DMS53 treated with DMSO at 0.1 percent for 48 hours (cell line): Measurements from ENCODE around the gene PLCH1.

Experiments
- DNase-seq: peaks from one replicate; lab custom pipeline; 2025; ENCODE audit not compliant: unreplicated experiment; lab: John Stamatoyannopoulos, UW

Gene PLCH1

DNA sequence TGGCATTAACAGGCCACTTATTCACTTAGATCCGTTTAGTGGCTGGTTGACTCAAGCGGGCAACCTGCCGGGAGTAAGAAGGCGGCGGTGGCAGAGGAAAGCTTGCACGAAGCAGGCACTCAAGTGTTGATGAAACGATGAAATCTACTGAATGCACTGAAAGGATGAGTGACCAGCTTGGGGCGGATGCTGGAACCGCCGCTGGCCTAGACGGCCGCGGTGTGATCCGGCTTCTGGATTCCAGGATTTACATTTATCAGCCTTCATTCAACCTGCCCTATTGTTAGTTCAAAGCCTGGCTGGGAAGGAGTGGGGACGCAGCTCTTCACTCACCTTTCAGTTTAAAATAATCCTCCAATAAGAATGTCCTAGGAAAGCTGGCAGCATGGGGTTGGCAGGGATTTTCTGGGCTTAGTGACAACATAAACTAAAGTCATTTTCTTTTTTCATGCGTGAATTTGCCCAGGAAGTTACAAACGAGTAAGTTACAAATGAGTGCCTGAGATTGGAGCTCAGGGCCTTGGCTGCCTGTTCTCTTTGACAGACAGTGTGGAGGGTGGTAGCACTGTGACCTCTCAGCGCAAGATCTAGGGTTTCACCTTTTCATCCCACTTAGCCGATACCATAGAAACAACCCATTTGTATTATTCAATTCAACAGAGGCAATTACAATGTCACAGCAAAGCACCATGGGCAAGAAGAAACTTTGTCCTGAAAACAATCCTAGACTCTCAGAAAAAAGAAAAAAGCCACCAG, 1.1 kb upstream of the PLCH1 start:
- DNase-seq = peak; percentile 47

DNA sequence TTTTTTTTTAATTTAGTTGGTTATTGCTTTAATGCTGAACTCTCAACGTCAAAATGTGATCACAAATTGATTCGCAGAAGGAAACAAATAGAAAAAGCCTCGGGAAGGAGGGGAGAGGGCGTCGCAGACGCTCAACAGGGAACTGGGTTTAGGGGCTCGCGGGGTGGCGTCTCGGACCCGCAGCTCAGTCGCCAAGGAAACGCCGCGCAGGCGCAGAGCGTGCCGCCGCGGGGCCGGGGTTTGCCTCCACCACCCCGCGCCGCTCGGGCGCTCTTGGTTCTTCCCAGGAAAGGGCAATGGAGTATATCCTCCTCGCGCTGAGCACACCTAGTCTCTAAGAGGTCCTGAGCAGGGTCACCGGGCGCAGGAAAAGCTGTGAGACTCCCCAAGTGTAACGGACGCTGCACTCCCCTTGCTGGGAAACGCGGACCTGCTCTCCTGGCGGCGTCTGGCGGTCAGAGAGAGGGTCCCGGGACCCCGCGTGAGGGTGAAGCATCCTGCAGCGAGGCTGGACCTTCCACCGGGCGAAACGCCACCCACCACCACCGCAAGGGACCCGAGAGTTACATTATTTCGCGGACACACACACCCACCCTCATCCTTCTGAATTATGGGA, 753 bp downstream of the PLCH1 start:
- peak; percentile 18 for DNase-seq

DNA sequence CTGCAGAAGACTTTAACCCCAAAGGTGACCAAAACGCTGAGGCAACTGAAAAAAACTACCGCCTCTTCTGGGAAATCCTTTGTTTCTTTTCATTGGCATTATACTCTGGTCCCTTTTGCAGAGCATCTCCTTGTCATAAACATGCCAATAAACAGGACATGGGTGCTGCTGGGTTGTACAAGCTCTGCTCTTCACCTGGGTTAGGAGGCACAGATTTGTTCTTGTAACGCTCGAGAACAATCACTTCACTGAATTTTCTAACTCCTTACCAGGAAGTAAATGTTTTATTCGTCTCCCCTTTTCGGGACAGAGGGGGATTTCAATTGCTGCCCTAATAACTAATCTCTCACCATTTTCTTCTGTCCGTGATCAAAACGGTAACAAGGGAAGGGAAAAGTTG, 1.3 kb downstream of the PLCH1 start:
- DNase-seq = no peak

DNA sequence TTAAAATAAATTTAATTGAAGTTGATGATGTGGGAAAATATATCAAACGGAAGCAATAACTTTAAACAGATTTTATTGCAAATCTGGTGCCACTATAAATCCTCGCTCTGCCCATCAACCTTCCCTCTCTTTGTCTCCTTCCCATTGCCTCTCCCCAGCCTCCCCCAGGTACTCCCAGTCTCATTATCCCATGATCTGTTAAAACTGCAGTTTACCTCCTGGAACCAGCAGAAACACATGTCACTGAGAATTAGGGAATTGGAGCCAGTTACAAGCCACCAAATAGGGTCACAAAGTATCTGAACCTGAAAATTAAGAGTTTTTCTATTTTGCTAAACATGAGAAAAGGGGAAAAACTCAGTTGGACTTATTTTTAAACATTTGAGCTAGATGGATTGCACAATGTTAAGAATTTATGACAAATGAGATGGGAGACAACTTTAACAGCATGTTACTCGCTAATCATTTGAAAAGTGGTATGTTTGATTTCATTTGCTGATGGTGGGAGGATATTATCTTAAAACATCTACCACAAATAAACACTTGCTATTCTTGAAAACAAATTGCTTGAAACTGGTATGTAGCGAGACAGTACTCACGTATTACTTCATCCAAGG, 2.4 kb downstream of the PLCH1 start:
- no peak for DNase-seq

DNA sequence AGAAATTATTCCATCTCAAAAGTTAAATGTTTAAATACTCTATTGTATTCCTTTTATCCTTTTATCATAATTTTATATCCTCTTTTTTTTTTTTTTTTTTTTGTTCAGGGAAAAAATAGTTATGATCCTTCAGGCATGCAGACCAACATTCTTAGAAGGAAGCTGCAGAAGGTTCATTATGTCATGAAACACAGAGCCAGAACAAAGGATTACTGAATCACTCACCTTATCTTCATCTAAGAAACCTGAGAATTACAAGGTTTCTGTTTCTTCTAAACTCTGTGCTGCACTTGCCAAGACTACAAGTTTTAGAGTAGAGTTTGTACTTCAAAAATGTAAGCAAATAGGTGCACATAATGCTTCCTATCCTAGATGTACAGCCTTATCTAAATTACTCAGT, 3.3 kb downstream of the PLCH1 start:
- DNase-seq = no peak

DNA sequence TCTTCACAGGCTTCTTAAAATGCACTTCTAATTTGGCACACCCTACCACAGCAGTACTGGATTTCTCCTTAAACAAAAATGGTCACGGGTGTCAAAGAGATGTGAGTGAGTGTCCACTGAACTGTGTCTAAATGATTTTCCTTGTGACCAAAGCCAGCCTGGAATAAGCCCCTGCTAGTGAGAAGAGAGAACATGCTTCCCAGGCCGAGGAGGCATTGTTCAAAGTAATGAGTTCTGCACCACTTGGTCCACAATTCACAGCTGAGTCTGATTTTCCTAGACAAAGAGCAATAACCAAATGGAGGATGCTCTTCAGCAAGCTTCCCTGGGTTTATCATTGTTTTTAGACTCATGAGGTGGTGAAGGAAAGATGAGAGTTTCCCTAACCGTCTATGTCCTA, 3.8 kb downstream of the PLCH1 start:
- DNase-seq = no peak

DNA sequence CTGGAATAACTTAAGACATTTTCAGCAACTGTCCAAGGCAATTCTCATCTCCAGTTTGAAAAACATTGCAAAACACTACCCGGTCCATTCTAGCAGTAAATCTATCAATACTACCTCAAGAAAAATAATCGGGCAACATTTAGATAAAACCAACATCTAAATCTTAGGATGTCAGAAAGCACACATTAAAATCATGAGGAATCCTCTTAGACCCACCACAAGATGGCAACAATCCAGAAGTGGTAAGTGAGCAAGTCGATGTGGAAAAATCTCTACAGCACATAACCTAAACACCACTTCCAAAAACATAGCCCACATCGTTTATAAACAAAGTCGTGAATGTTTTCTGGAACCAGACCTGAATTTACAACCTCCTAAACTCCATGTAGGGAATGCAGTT, 5.7 kb downstream of the PLCH1 start:
- no peak for DNase-seq

DNA sequence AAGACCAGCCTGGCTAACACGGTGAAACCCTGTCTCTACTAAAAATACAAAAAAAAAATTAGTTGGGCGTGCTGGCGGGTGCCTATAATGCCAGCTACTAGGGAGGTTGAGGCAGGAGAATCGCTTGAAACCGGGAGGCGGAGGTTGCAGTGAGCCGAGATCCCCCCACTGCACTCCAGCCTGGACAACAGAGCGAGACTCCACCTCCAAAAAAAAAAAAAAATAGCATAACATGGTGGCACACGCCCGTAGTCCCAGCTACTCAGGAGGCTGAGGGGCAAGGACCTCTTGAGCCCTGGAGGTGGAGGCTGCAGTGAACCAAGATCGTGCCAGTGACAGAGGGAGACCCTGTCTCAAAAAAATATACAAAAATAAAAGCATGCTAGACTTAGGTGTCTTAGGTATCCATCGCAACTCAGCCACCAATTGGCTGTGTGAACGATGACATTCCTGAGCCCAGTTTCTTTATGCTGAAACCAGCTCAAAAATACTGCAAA, 6.2 kb downstream of the PLCH1 start:
- no peak for DNase-seq

DNA sequence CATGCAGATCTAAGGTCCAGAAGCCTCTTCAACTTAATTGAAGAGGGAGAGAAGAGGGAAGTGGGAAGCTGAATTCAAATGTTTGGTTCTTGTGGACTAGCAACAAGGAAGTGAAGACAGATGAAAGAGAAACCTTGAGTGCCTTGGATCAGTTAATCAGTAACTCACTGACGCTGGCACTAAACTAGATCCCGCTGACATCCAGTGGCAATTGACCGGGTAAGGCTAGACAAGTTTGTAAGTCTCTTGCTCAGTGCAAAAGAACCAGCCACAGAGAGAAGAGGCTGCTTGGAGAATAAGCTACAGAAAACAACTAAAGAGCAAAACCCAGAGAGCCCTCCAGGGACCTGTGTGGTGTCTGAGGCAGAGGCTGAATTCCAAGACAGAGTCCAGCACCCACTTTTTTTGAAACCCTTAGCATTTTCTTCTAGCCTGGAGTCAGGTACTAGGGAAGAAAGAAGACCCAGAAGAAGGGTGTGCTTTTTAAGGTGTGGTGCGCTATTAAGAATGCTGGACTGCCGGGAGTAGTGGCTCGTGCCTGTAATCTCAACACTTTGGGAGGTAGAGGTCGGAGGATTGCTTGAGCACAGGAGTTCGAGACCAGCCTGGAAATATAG, 6.9 kb downstream of the PLCH1 start:
- DNase-seq = peak; percentile 84

DNA sequence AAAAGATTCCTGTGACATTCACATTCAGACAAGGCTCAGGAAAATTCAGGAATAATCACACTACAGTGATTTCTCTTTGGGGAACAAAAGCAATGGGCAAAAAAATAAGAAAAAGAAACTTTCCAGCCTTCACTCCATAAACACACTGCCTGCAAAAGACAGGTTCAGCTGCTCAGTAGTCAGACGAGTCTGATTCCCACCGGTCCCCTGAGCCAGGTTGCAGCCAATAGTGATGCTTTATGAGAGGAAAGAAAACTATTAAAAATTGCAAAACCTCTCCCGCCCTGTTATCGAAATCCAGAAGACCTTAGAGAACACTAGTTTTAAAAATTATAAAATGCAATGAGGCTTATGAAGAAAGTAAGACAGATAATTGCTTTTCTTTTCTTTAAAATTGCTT, 8.5 kb downstream of the PLCH1 start:
- no peak for DNase-seq

DNA sequence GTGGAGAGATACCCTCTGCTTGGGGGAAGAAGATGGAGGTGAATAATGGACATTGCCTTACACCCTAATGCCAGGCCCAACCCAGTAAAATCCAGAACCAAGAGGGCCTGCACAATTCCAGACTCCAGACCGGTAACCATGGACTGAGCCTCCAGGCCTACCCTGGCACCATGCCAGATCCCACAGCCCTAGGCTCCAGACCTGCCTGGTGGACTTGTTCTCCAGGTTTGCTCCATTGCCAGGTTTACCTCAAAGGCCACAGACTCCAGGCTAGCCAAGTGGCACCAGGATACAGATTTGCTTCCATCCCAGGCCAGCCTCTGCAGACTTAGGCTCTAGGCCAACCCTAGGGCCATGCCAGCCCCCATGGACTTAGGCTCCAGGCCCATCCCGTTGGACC, 14.0 kb downstream of the PLCH1 start:
- no peak for DNase-seq

DNA sequence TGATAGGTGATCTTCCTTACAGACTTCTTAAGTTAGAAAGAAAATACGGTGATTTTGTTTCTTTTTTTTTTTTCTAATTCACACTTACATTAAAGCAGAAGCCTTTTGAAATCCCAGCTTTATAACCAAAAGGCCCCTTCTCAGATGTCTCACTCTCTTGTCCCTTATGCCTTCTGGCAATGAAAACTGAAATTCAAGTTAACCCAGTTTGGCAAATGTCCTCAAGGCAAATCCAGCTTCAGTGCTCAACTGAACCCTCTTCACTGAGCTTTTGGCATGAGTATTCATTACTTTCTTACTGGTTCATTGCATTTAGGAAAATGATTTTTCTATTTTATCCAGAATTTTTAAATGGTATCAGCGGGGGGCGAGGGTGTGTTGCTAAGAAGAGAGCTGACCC, 17.0 kb downstream of the PLCH1 start:
- no peak for DNase-seq

DNA sequence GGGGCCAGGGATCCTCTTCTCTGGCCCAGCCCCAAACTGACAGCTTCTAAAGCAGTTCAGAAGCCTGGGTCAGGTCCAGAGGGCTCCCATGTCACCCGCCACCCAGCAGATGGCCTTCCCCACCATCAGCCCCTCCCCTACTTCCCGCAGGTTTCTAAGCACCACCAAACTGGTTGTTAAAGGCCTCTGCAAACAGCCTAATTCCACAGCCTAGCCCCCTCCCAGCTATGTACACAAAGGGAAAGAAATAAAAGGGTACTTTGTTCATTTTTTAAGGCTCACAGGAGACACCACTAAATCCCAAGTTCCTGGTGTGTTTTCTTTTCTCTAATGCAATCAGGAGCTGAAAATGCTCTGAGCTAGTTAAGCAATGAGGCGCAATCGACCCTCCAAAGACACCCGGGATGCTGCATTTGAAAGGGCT, 30.6 kb downstream of the PLCH1 start:
- no peak for DNase-seq

DNA sequence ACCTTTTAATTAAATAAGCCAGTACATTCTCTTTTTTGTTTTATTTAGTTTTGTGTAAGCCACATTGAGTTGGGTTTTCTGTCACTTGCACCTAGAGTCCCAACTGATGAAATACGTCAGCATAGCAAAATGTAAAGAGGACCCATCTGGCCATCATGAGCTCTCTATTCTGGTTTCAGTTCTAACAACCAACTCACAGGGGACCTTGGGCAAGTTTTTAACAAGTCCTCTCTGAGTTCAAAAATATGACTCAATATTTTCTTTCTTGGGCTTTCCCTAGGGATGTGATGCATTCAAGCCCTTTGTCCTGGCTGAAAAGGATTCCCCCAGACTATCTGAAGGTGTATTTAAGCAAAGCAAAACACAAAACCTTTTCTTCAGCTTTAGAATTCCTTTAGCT, 32.9 kb downstream of the PLCH1 start:
- DNase-seq = no peak

DNA sequence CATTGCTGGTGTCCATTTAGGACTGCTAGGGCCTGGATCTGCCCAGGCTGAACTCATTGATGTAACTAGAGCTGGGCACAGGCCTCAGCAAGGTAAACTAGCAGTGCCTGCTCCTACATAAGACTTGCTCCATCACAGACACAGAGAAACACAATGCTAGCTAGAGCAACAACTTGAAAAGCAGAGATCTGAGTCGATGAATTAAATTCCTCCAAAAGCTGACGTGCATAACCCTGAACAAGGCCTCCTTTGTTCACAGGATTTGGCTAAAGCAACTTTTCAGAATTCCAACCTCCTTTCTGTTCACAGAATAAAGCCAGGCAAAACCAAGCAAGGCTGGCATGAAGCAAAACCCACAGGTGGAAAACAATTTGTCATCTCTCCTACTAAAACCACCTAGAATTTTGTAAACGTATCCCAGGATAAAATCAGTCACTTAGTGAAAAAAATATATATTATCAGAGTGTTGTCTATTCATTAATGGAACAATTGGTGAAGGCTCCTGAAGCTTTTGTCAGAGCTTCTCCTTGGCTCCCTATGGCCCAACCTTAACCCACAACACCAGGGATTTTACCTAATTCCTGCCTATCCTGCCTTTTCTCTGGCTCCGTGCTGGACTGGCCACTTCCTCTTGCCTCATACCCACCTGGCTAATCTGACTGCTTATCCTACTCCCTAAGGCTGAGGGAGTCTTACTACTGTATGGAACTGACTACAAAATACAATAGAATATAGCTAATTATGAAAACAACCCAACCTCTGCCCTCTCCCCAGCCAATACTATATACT, 39.9 kb downstream of the PLCH1 start:
- DNase-seq = no peak

DNA sequence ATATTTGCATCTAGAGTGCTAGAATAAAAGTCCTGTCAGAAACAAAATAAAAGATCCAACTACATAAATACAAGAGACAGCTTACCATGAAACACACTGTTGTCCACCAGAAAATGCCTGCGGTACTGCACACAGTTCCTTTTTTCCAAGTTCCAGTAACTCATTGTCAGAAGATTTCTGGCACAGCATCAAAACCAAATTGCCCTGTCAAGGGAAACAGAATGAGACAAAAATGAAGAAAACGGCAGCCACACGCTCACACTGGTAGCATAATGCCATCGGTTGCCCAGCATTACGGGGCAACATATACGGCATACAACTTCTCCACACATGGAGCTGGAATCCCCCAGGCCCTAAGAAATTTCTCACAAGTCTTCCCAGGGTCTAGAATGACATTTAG, 40.8 kb downstream of the PLCH1 start:
- DNase-seq = no peak

DNA sequence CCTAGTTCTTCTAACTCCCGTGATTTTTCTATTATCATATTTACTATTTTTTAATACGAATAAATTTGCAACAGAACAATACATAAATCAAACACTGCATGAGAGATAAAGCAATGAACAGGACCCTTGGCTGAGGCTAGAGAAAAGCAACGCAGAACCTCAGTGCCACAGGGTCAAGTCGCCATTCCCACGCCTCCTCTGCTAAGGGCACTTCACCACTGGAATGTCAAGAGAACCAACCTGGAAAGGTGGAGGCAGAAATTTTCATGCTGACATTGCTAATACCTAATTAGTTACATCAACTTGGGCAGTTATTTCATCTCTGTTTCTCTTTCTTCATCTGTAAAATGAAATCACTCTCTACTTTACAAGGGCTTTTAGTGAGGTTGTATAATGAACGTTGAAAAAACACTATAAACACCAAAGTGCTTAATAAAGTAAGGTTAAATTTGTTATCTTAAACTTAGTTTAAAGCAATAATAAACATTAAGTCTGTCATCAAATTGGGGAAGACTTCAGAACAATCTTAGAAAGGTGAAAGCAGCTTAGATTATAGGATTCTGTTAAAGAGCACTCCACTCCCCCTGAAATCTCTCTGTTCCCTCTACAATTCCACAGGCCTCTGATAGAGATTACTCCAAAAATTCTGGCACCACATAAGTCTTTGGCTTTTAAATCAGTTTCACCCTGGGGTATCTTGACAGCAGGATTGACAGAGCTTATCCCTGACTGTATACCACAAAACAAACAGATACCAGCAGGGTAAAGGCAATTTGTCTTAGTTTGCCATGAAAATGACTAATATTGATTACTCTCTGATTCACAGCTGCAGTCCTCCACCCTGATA, 41.9 kb downstream of the PLCH1 start:
- no peak for DNase-seq

DNA sequence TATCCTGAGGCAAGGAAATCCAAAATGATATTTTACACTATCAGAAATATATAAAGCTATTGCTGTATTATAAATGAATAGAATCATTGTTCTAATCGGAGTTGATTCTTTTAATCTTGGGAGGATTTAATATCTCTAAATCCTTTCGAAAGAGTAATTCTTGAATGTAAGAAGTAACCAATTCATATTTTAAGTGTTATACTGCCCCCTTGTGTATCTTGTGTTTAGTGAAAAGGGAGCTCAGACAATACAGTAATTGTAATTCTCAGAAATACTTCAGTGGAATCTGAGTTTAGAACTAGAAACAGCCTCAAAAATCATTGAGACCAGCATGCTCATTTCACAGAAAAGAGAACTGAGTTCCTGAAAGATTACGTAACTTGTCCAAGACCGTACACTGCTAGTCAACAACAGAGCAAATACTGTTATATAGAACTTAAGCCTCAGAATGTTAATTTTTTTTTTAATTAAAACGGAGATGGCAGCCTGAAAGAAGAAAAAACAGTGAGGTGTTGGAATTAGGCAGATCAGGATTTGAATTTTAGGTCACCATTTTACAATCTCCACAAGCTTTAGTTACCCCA, 42.9 kb downstream of the PLCH1 start:
- peak; percentile 45 for DNase-seq

DNA sequence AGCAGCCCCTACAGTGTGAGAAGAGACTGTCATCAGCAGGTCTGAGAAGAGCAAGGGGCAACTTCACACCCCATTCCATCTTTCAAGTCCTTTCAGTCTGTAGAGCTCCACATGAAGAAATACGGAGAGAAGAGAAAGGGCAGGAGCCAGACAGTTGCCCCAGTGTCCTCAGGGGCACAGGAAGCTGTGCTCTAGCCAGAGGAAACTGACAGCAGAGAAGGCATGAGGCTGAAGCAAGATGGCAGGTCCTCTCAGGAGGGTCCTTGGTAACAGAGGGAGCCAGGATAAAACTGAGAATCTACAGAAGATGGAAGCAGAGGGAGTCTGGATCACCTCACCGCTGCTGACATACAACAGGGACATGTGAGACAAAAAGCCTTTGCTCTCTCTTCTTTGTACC, 47.3 kb downstream of the PLCH1 start:
- DNase-seq = no peak

DNA sequence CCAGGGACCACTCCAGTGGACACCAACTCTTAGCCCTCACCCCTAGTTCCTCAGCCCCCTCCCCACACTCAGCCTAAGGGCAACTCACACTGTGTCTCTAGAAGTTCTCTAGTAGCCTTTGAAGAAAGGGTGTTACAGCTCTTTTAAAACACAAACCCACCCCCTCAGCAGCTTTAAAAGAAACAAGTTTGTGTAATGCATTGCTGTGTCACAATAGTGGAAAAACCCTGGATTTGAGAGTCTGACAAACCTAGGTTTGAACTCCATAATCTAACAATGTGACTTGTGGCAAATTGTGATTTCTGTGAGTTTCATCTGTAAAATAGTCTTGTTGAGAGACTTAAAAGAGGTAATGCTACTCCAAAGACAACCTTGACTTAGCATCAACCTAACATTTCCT, 54.0 kb downstream of the PLCH1 start:
- no peak for DNase-seq
